Gastrocnemius medialis (tissue), 4 donors: ENCODE measurements around the gene VGLL3.

Experiments used
- CTCF ChIP-seq, 5 experiments: fragments of 450-650 bp in 3 of 5; fragments of 200-600 bp in 2 of 5; sonication (generic) in 2 of 5; IDR thresholded peaks in 4 of 5; conservative IDR thresholded peaks in 1 of 5; 1 replicate in 4 of 5; 2 replicates in 1 of 5; pipeline ENCODE4 v1.5.1; 2016 to 2019; ENCODE audit warnings: antibody characterized with exemption in 5 of 5, mild to moderate bottlenecking in 3 of 5, moderate library complexity in 3 of 5
- POLR2A ChIP-seq, 2 donors: fragments of 450-650 bp; IDR thresholded peaks; one replicate each; pipeline ENCODE4 v1.6.1; 2017; ENCODE audit warnings: antibody characterized with exemption in 2 of 2, mild to moderate bottlenecking in 2 of 2, moderate library complexity in 2 of 2

GRCh38 chr3:86998569-86998968 lies 7.6 kb upstream of the VGLL3 start:
- TF ChIP-seq CTCF (IDR thresholded peaks at IDR 0.05 in 4 of 5, conservative IDR thresholded peaks at IDR 0.05 in 1 of 5) = no peak
- TF ChIP-seq POLR2A (IDR thresholded peaks at IDR 0.05) = no peak
